Hepatocyte (in vitro differentiated cells): ENCODE measurements around the gene NUDT14. TPM values are rescaled to one million over a fixed set of nuclear protein-coding genes. Genes with fewer than 3 reads are reported as not detected.

Source experiments
- DNase-seq: peaks from one replicate; pipeline ENCODE4 v3.0.0-alpha.2; 2016; ENCODE audit warnings: low spot score
- H2AFZ ChIP-seq: fragments of 200-600 bp; sonication (generic); 2 replicates; pipeline ENCODE4 v1.6.0; 2016; ENCODE audit warnings: antibody characterized with exemption, mild to moderate bottlenecking
- H3K27ac ChIP-seq: fragments of 200-600 bp; sonication (generic); 2 replicates; pipeline ENCODE4 v1.5.1; 2016; ENCODE audit warnings: mild to moderate bottlenecking
- H3K27me3 ChIP-seq: fragments of 200-600 bp; sonication (generic); 2 replicates; pipeline ENCODE4 v1.6.1; 2016
- H3K36me3 ChIP-seq: fragments of 200-600 bp; sonication (generic); replicated peaks from 2 replicates; pipeline ENCODE4 v1.5.1; 2016; ENCODE audit warnings: low read depth; ENCODE audit not compliant: insufficient read depth
- H3K4me1 ChIP-seq: fragments of 200-600 bp; sonication (generic); 2 replicates; pipeline ENCODE4 v1.5.1; 2016; ENCODE audit warnings: mild to moderate bottlenecking, moderate library complexity; ENCODE audit not compliant: insufficient read depth
- H3K4me2 ChIP-seq: fragments of 200-600 bp; sonication (generic); 2 replicates; pipeline ENCODE4 v1.6.0; 2016
- H3K4me3 ChIP-seq: fragments of 200-600 bp; sonication (generic); 2 replicates; pipeline ENCODE4 v1.5.1; 2016; ENCODE audit warnings: mild to moderate bottlenecking
- H3K79me2 ChIP-seq: fragments of 200-600 bp; sonication (generic); 2 replicates; pipeline ENCODE4 v1.6.0; 2017; ENCODE audit warnings: mild to moderate bottlenecking
- H3K9me2 ChIP-seq: fragments of 200-600 bp; sonication (generic); replicated peaks from 2 replicates; pipeline ENCODE4 v1.6.0; 2017; ENCODE audit warnings: mild to moderate bottlenecking; ENCODE audit not compliant: insufficient read depth
- H3K9me3 ChIP-seq: fragments of 200-600 bp; sonication (generic); 2 replicates; pipeline ENCODE4 v1.5.1; 2016; ENCODE audit warnings: low read depth, mild to moderate bottlenecking
- H4K20me1 ChIP-seq: fragments of 200-600 bp; sonication (generic); 2 replicates; pipeline ENCODE4 v1.6.0; 2016; ENCODE audit warnings: mild to moderate bottlenecking; ENCODE audit not compliant: insufficient read depth, poor library complexity, severe bottlenecking
- EZH2 ChIP-seq: fragments of 200-600 bp; sonication (generic); IDR thresholded peaks from 2 replicates; pipeline ENCODE4 v1.6.1; 2016; ENCODE audit warnings: antibody characterized with exemption, mild to moderate bottlenecking, borderline replicate concordance
- EZH2phosphoT487 ChIP-seq: fragments of 200-600 bp; sonication (generic); IDR thresholded peaks from one replicate; pipeline ENCODE4 v1.6.1; 2018; ENCODE audit warnings: antibody characterized with exemption, mild to moderate bottlenecking, low read depth, moderate library complexity; ENCODE audit not compliant: unreplicated experiment, severe bottlenecking
- WGBS: methylation state at CpG from one replicate; pipeline ENCODE4 v1.1.6; 2016; ENCODE audit warnings: low lambda C conversion rate; ENCODE audit errors: missing lambda C conversion rate; 5-methylcytosine and 5-hydroxymethylcytosine counted together
- polyA plus RNA-seq: library from polyadenylated mRNA; unstranded; fragments of >200 nt; fragmentation: Nextera tagmentation; extraction: Ambion mirVana; gene quantifications from 2 replicates; pipeline ENCODE4 v1.2.1, GENCODE V29; 2016
- total RNA-seq: library from RNA; depleted of rRNA; stranded (reverse); fragments of >200 nt; gene quantifications from 2 replicates; pipeline ENCODE4 v1.2.3, GENCODE V29; 2014
- TF ChIP-seq, protein P1 (sequence below): fragments of 200-600 bp; sonication (generic); IDR thresholded peaks from 2 replicates; pipeline ENCODE4 v1.5.1; 2016; ENCODE audit warnings: antibody characterized with exemption, mild to moderate bottlenecking; ENCODE audit not compliant: poor library complexity

Gene NUDT14
- total and polyA plus RNA-seq, 2 experiments from 2014 or later: 47.4 to 98.1 TPM

- no peaks in the 10 kb centered on the region for H3K4me1 ChIP-seq
- H3K27me3 ChIP-seq: no peaks in the 10 kb centered on the region
- WGBS: 81% methylated on average over 13 of the region's 14 CpGs
- no peaks in the 10 kb centered on the region for H4K20me1 ChIP-seq
- no peak overlapping the region for H3K4me3 ChIP-seq
- no peaks in the 10 kb centered on the region for H3K9me3 ChIP-seq
- H3K4me2 ChIP-seq: no peak overlapping the region
- H3K36me3 ChIP-seq: no peaks in the 10 kb centered on the region
- no peak for DNase-seq
- H3K27ac ChIP-seq: no peak overlapping the region
- H3K9me2 ChIP-seq: no peaks in the 10 kb centered on the region
- no peak overlapping the region for H2AFZ ChIP-seq
- H3K79me2 ChIP-seq: no peaks in the 10 kb centered on the region
- TF ChIP-seq EZH2phosphoT487: no peak
- no peak for TF ChIP-seq EZH2
- TF ChIP-seq, protein P1, sequence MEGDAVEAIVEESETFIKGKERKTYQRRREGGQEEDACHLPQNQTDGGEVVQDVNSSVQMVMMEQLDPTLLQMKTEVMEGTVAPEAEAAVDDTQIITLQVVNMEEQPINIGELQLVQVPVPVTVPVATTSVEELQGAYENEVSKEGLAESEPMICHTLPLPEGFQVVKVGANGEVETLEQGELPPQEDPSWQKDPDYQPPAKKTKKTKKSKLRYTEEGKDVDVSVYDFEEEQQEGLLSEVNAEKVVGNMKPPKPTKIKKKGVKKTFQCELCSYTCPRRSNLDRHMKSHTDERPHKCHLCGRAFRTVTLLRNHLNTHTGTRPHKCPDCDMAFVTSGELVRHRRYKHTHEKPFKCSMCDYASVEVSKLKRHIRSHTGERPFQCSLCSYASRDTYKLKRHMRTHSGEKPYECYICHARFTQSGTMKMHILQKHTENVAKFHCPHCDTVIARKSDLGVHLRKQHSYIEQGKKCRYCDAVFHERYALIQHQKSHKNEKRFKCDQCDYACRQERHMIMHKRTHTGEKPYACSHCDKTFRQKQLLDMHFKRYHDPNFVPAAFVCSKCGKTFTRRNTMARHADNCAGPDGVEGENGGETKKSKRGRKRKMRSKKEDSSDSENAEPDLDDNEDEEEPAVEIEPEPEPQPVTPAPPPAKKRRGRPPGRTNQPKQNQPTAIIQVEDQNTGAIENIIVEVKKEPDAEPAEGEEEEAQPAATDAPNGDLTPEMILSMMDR: no peak
These were observed 21.8 kb downstream of the NUDT14 start for GRCh38 chr14:105159344-105159743.

GRCh38 chr14:105158794-105159193, 22.3 kb downstream of the NUDT14 start:
- 90% methylated on average over 9 of the region's 12 CpGs for WGBS
- TF ChIP-seq EZH2phosphoT487 (no peak), EZH2 (no peak)
- TF ChIP-seq, protein P1: no peak

DNA sequence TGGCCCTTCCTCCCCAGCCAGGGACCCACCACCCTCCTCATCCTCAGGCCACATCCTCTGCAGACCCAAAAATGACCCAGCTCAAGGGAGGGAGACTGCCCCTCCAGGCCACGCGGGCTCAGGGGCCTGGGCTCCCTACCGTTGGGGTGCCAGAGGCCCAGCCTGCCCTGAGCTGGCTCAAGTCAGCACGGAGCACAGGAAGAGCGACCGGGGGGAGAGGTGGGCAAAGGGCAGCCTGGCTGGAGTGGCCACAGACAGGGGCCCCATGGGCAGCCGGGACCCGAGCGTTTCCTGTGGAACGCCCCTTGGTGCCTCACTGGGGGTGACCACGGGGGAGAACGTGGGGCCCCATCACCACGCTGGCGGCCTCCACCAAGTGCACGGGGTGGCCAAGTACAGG, 23.2 kb downstream of the NUDT14 start:
- no peaks in the 10 kb centered on the region for H3K36me3 ChIP-seq
- no peaks in the 10 kb centered on the region for H4K20me1 ChIP-seq
- no peaks in the 10 kb centered on the region for H3K79me2 ChIP-seq
- no peak overlapping the region for H3K27ac ChIP-seq
- no peaks in the 10 kb centered on the region for H3K9me3 ChIP-seq
- H3K4me3 ChIP-seq: no peak overlapping the region
- no peaks in the 10 kb centered on the region for H3K9me2 ChIP-seq
- no peaks in the 10 kb centered on the region for H3K4me1 ChIP-seq
- H3K27me3 ChIP-seq: no peaks in the 10 kb centered on the region
- 97% methylated on average over 14 of the region's 15 CpGs for WGBS
- H2AFZ ChIP-seq: no peak overlapping the region
- H3K4me2 ChIP-seq: no peak overlapping the region
- TF ChIP-seq EZH2phosphoT487 (no peak), EZH2 (no peak)
- TF ChIP-seq, protein P1: no peak
- no peak for DNase-seq

More at GRCh38 chr14:105158794-105159193, 22.3 kb downstream of the NUDT14 start:
- H3K4me1 ChIP-seq: no peaks in the 10 kb centered on the region
- no peaks in the 10 kb centered on the region for H3K79me2 ChIP-seq
- H3K4me3 ChIP-seq: no peak overlapping the region
- H3K9me3 ChIP-seq: no peaks in the 10 kb centered on the region
- H3K9me2 ChIP-seq: no peaks in the 10 kb centered on the region
- no peaks in the 10 kb centered on the region for H3K36me3 ChIP-seq
- no peaks in the 10 kb centered on the region for H4K20me1 ChIP-seq
- H3K27me3 ChIP-seq: no peaks in the 10 kb centered on the region
- no peak overlapping the region for H2AFZ ChIP-seq
- DNase-seq: no peak
- H3K27ac ChIP-seq: no peak overlapping the region
- H3K4me2 ChIP-seq: no peak overlapping the region
